HepG2 (cell line): ENCODE results near the gene TRIM8. TPM values are rescaled to one million over a fixed set of nuclear protein-coding genes. Genes with fewer than 3 reads are reported as not detected.
A peak's percentile ranks its signal among the peaks of the same experiment; 100 is the strongest.

Source experiments
- CCDC6 ChIP-seq: sonication (generic); formaldehyde crosslinking; IDR thresholded peaks from 2 replicates; pipeline ENCODE4 v1.8.1; 2022; ENCODE audit warnings: mild to moderate bottlenecking, missing genetic modification reagents, moderate library complexity
- CREB1 ChIP-seq, 2 experiments: fragments of 450-650 bp in 1 of 2; IDR thresholded peaks; 2 replicates each; pipeline ENCODE4 v1.6.1; 2016 to 2017; ENCODE audit warnings: control low read depth in 1 of 2, mild to moderate bottlenecking in 1 of 2, missing compliant biosample characterization in 1 of 2, missing genetic modification characterization in 1 of 2
- FLYWCH1 ChIP-seq: sonication (generic); formaldehyde crosslinking; IDR thresholded peaks from 2 replicates; pipeline ENCODE4 v1.8.1; 2023; ENCODE audit warnings: mild to moderate bottlenecking, missing genetic modification reagents
- HOXD1 ChIP-seq: sonication (generic); formaldehyde crosslinking; IDR thresholded peaks from 2 replicates; pipeline ENCODE4 v1.5.0; 2020; ENCODE audit warnings: missing genetic modification reagents
- MBNL3 ChIP-seq: fragments of 250-450 bp; sonication (Bioruptor Pico); conservative IDR thresholded peaks from 2 replicates; pipeline ENCODE4 v1.8.0; 2022; ENCODE audit warnings: mild to moderate bottlenecking, inconsistent platforms
- NCOA1 ChIP-seq: sonication (generic); formaldehyde crosslinking; IDR thresholded peaks from 2 replicates; pipeline ENCODE4 v1.9.0; 2021; ENCODE audit warnings: missing genetic modification reagents
- SMAD1 ChIP-seq: sonication (generic); formaldehyde crosslinking; IDR thresholded peaks from 2 replicates; pipeline ENCODE4 v1.4.0; 2020; ENCODE audit warnings: missing genetic modification reagents, low read depth, mild to moderate bottlenecking, borderline replicate concordance
- SMAD3 ChIP-seq: sonication (generic); formaldehyde crosslinking; IDR thresholded peaks from 2 replicates; pipeline ENCODE4 v1.4.0; 2020; ENCODE audit warnings: missing genetic modification reagents
- STAG1 ChIP-seq: sonication (generic); formaldehyde crosslinking; IDR thresholded peaks from 2 replicates; pipeline ENCODE4 v1.4.0; 2020; ENCODE audit warnings: missing genetic modification reagents
- TARDBP ChIP-seq: sonication (generic); formaldehyde crosslinking; IDR thresholded peaks from 2 replicates; pipeline ENCODE4 v1.8.0; 2022; ENCODE audit warnings: mild to moderate bottlenecking, missing genetic modification reagents
- TCF12 ChIP-seq, 2 experiments: fragments of 450-650 bp in 1 of 2; sonication (generic) in 1 of 2; formaldehyde crosslinking in 1 of 2; IDR thresholded peaks; 2 replicates each; pipeline versions ENCODE4 v1.6.1 to v1.8.0; 2017 to 2022; ENCODE audit warnings: antibody characterized with exemption in 1 of 2, mild to moderate bottlenecking in 1 of 2, missing genetic modification reagents in 1 of 2, moderate library complexity in 1 of 2
- YEATS4 ChIP-seq: sonication (generic); formaldehyde crosslinking; IDR thresholded peaks from 2 replicates; pipeline ENCODE4 v1.4.0; 2020; ENCODE audit warnings: missing genetic modification reagents, borderline replicate concordance
- ZBTB21 ChIP-seq: sonication (generic); formaldehyde crosslinking; IDR thresholded peaks from 2 replicates; pipeline ENCODE4 v1.4.0; 2020; ENCODE audit warnings: missing genetic modification reagents
- ZNF101 ChIP-seq: sonication (generic); formaldehyde crosslinking; IDR thresholded peaks from 2 replicates; pipeline ENCODE4 v1.4.0; 2020; ENCODE audit warnings: mild to moderate bottlenecking, low read depth, missing genetic modification reagents, borderline replicate concordance
- ZNF20 ChIP-seq: sonication (generic); formaldehyde crosslinking; IDR thresholded peaks from 2 replicates; pipeline ENCODE4 v1.4.0; 2020; ENCODE audit warnings: mild to moderate bottlenecking, moderate library complexity, missing genetic modification reagents
- ZNF225 ChIP-seq: sonication (generic); formaldehyde crosslinking; IDR thresholded peaks from 2 replicates; pipeline ENCODE4 v1.4.0; 2020; ENCODE audit warnings: mild to moderate bottlenecking, missing genetic modification reagents
- ZNF878 ChIP-seq: sonication (generic); formaldehyde crosslinking; IDR thresholded peaks from 2 replicates; pipeline ENCODE4 v1.8.1; 2023; ENCODE audit warnings: mild to moderate bottlenecking, missing genetic modification reagents, moderate library complexity
- polyA plus RNA-seq, 8 experiments: library from polyadenylated mRNA; depleted of rRNA in 3 of 8; stranded (reverse) in 7 of 8; unstranded in 1 of 8; fragments of >200 nt; fragmentation: Illumina TruSeq in 4 of 8; extraction: Trizol in 4 of 8; gene quantifications; 2 replicates each; pipeline versions ENCODE4 v1.2.1 to v1.2.3, GENCODE V29; 2011 to 2016; ENCODE audit warnings: low read depth in 4 of 8, missing spikeins in 1 of 8, mixed read lengths in 1 of 8; ENCODE audit not compliant: insufficient read depth in 1 of 8
- total RNA-seq, 5 experiments: library from RNA; depleted of rRNA; stranded (reverse); fragments of >200 nt; fragmentation: Illumina TruSeq; extraction: Trizol; gene quantifications; 2 replicates each; pipeline ENCODE4 v1.2.3, GENCODE V29; 2016; ENCODE audit warnings: low read depth in 1 of 5
- TF ChIP-seq, protein P1 (sequence below): sonication (generic); formaldehyde crosslinking; IDR thresholded peaks from 2 replicates; pipeline ENCODE4 v1.4.0; 2020; ENCODE audit warnings: low read depth, missing genetic modification reagents
- TF ChIP-seq, protein P2 (sequence below): sonication (generic); formaldehyde crosslinking; IDR thresholded peaks from 2 replicates; pipeline ENCODE4 v1.5.0; 2020; ENCODE audit warnings: mild to moderate bottlenecking, missing genetic modification reagents
- TF ChIP-seq, protein P3 (sequence below): IDR thresholded peaks from 2 replicates; pipeline ENCODE4 v1.6.1; 2012; ENCODE audit warnings: low read length, improper control_type of control experiment

The TRIM8 gene
- total and polyA plus RNA-seq, 2 of the 13 experiments (the other 11 are each of a cell fraction or from before 2014, with no cell fraction given): 38.9 to 66.5 TPM

GRCh38 chr10:102599565-102600327, 44.5 kb upstream of the TRIM8 start (continued):
- TF ChIP-seq, protein P1, sequence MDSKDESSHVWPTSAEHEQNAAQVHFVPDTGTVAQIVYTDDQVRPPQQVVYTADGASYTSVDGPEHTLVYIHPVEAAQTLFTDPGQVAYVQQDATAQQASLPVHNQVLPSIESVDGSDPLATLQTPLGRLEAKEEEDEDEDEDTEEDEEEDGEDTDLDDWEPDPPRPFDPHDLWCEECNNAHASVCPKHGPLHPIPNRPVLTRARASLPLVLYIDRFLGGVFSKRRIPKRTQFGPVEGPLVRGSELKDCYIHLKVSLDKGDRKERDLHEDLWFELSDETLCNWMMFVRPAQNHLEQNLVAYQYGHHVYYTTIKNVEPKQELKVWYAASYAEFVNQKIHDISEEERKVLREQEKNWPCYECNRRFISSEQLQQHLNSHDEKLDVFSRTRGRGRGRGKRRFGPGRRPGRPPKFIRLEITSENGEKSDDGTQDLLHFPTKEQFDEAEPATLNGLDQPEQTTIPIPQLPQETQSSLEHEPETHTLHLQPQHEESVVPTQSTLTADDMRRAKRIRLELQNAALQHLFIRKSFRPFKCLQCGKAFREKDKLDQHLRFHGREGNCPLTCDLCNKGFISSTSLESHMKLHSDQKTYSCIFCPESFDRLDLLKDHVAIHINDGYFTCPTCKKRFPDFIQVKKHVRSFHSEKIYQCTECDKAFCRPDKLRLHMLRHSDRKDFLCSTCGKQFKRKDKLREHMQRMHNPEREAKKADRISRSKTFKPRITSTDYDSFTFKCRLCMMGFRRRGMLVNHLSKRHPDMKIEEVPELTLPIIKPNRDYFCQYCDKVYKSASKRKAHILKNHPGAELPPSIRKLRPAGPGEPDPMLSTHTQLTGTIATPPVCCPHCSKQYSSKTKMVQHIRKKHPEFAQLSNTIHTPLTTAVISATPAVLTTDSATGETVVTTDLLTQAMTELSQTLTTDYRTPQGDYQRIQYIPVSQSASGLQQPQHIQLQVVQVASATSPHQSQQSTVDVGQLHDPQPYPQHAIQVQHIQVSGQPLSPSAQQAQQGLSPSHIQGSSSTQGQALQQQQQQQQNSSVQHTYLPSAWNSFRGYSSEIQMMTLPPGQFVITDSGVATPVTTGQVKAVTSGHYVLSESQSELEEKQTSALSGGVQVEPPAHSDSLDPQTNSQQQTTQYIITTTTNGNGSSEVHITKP (CRISPR knock-in tag): peak; percentile 74
- no peak for TF ChIP-seq ZBTB21 (CRISPR knock-in tag)
- no peak for TF ChIP-seq CCDC6 (CRISPR knock-in tag)
- peak; percentile 85 for TF ChIP-seq NCOA1
- TF ChIP-seq ZNF878 (CRISPR knock-in tag): peak; percentile 61; the same call in 1 of the 2 replicates
- TF ChIP-seq CREB1 (IDR thresholded peaks at IDR 0.05): no peak
- TF ChIP-seq CREB1 (CRISPR knock-in tag; IDR thresholded peaks at IDR 0.05): peak; percentile 51
- no peak for TF ChIP-seq ZNF20 (CRISPR knock-in tag)
- TF ChIP-seq SMAD3 (CRISPR knock-in tag): peak; percentile 49; the same call in 1 of the 2 replicates
- TF ChIP-seq TARDBP: peak; percentile 85
- TF ChIP-seq STAG1 (CRISPR knock-in tag): no peak
- TF ChIP-seq, protein P2, sequence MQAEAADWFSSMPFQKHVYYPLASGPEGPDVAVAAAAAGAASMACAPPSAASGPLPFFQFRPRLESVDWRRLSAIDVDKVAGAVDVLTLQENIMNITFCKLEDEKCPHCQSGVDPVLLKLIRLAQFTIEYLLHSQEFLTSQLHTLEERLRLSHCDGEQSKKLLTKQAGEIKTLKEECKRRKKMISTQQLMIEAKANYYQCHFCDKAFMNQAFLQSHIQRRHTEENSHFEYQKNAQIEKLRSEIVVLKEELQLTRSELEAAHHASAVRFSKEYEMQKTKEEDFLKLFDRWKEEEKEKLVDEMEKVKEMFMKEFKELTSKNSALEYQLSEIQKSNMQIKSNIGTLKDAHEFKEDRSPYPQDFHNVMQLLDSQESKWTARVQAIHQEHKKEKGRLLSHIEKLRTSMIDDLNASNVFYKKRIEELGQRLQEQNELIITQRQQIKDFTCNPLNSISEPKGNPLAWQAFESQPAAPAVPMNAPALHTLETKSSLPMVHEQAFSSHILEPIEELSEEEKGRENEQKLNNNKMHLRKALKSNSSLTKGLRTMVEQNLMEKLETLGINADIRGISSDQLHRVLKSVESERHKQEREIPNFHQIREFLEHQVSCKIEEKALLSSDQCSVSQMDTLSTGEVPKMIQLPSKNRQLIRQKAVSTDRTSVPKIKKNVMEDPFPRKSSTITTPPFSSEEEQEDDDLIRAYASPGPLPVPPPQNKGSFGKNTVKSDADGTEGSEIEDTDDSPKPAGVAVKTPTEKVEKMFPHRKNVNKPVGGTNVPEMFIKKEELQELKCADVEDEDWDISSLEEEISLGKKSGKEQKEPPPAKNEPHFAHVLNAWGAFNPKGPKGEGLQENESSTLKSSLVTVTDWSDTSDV (CRISPR knock-in tag): no peak
- peak; percentile 20; the same call in 1 of the 2 replicates for TF ChIP-seq ZNF225 (CRISPR knock-in tag)
- TF ChIP-seq HOXD1: 0 out of 2 replicates have a peak, but pooled peaks have one; percentile 24
- TF ChIP-seq MBNL3 (CRISPR knock-in tag): no peak
- TF ChIP-seq FLYWCH1 (CRISPR knock-in tag): no peak
- TF ChIP-seq, protein P3, sequence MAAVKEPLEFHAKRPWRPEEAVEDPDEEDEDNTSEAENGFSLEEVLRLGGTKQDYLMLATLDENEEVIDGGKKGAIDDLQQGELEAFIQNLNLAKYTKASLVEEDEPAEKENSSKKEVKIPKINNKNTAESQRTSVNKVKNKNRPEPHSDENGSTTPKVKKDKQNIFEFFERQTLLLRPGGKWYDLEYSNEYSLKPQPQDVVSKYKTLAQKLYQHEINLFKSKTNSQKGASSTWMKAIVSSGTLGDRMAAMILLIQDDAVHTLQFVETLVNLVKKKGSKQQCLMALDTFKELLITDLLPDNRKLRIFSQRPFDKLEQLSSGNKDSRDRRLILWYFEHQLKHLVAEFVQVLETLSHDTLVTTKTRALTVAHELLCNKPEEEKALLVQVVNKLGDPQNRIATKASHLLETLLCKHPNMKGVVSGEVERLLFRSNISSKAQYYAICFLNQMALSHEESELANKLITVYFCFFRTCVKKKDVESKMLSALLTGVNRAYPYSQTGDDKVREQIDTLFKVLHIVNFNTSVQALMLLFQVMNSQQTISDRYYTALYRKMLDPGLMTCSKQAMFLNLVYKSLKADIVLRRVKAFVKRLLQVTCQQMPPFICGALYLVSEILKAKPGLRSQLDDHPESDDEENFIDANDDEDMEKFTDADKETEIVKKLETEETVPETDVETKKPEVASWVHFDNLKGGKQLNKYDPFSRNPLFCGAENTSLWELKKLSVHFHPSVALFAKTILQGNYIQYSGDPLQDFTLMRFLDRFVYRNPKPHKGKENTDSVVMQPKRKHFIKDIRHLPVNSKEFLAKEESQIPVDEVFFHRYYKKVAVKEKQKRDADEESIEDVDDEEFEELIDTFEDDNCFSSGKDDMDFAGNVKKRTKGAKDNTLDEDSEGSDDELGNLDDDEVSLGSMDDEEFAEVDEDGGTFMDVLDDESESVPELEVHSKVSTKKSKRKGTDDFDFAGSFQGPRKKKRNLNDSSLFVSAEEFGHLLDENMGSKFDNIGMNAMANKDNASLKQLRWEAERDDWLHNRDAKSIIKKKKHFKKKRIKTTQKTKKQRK: no peak
- TF ChIP-seq TCF12 (IDR thresholded peaks at IDR 0.05): no peak
- TF ChIP-seq TCF12 (CRISPR knock-in tag; IDR thresholded peaks at IDR 0.05): no peak
- TF ChIP-seq SMAD1 (CRISPR knock-in tag): no peak
- no peak for TF ChIP-seq ZNF101 (CRISPR knock-in tag)
- peak; percentile 54; the same call in 1 of the 2 replicates for TF ChIP-seq YEATS4
